GM18517 (cell line): ENCODE data around the gene KANK4.
"Not testable (repeated sequence)": the region's sequence is repeated elsewhere in the genome, so short reads cannot be mapped to it uniquely, and the experiment has no call there.

Experiments
- ATAC-seq: cut with Tn5 transposase; IDR thresholded peaks from one replicate; pipeline ENCODE4 v1.9.1; 2021; ENCODE audit warnings: mild to moderate bottlenecking, moderate library complexity; ENCODE audit not compliant: unreplicated experiment

The KANK4 gene

GRCh38 chr1:62241371-62242131 is 77.7 kb downstream of the KANK4 start:
- ATAC-seq, result no peak

- ATAC-seq, result no peak
These were observed 78.4 kb downstream of the KANK4 start for GRCh38 chr1:62240651-62241370.

- ATAC-seq, result not testable (repeated sequence)
These were observed 79.4 kb downstream of the KANK4 start for GRCh38 chr1:62239652-62240403.

GRCh38 chr1:62238507-62238906 is 80.7 kb downstream of the KANK4 start:
- ATAC-seq, result no peak

GRCh38 chr1:62237950-62238374 is 81.3 kb downstream of the KANK4 start:
- ATAC-seq, result no peak

GRCh38 chr1:62237361-62237760 is 81.9 kb downstream of the KANK4 start:
- ATAC-seq, result no peak

GRCh38 chr1:62235576-62235975 is 83.7 kb downstream of the KANK4 start:
- no peak for ATAC-seq

GRCh38 chr1:62234688-62235087 is 84.5 kb downstream of the KANK4 start:
- ATAC-seq, result no peak

- ATAC-seq, result no peak
These were observed 85.2 kb downstream of the KANK4 start for GRCh38 chr1:62233926-62234450.

- ATAC-seq, result no peak
These were observed 86.4 kb downstream of the KANK4 start for GRCh38 chr1:62232871-62233278.

- no peak for ATAC-seq
These were observed 88.5 kb downstream of the KANK4 start for GRCh38 chr1:62230718-62231117.

GRCh38 chr1:62229932-62230331 is 89.3 kb downstream of the KANK4 start:
- ATAC-seq, result no peak

GRCh38 chr1:62229468-62229867 is 89.8 kb downstream of the KANK4 start:
- no peak for ATAC-seq

GRCh38 chr1:62228883-62229187 is 90.4 kb downstream of the KANK4 start:
- no peak for ATAC-seq

GRCh38 chr1:62228136-62228882 is 90.9 kb downstream of the KANK4 start:
- ATAC-seq, result no peak

GRCh38 chr1:62227496-62227895 is 91.7 kb downstream of the KANK4 start:
- no peak for ATAC-seq

- no peak for ATAC-seq
These were observed 95.1 kb downstream of the KANK4 start for GRCh38 chr1:62224182-62224581.

- no peak for ATAC-seq
These were observed 96.9 kb downstream of the KANK4 start for GRCh38 chr1:62222321-62222720.

- ATAC-seq, result no peak
These were observed 98.1 kb downstream of the KANK4 start for GRCh38 chr1:62221171-62221570.

- not testable (repeated sequence) for ATAC-seq
These were observed 98.8 kb downstream of the KANK4 start for GRCh38 chr1:62220456-62220855.

GRCh38 chr1:62218604-62219003 is 100.6 kb downstream of the KANK4 start:
- ATAC-seq, result no peak
